Measurements from ENCODE around the gene PDE8B. TPM values are rescaled to one million over a fixed set of nuclear protein-coding genes. Genes with fewer than 3 reads are reported as not detected.

Gene PDE8B
- total RNA-seq, 1 experiment from 2014 or later: 0.54 TPM

- H3K4me1 Mint-ChIP-seq (ENCODE audit: low read depth, unreplicated experiment): peaks cover 11% of the 10 kb centered on the region
- no peaks in the 10 kb centered on the region for H3K9me3 Mint-ChIP-seq (ENCODE audit: low read depth, unreplicated experiment)
- DNase-seq: no peak
- intact Hi-C loops (cut with micrococcal nuclease; ENCODE audit: unreplicated experiment): no loop called here
- no peak overlapping the region for H3K27ac Mint-ChIP-seq (ENCODE audit: unreplicated experiment)
- H3K27me3 Mint-ChIP-seq (ENCODE audit: unreplicated experiment): no peaks in the 10 kb centered on the region
- CTCF ChIA-PET: no interaction called here
- no peaks in the 10 kb centered on the region for H3K36me3 Mint-ChIP-seq (ENCODE audit: insufficient read depth, unreplicated experiment)
- no peak overlapping the region for H3K4me3 Mint-ChIP-seq (ENCODE audit: low read depth, unreplicated experiment)
- TF ChIP-seq CTCF (IDR thresholded peaks at IDR 0.05; ENCODE audit: unreplicated experiment): no peak
- BruUV-seq (replicated peaks): no TSS peak
Observed at GRCh38 chr5:77358255-77359205, 148.1 kb downstream of the PDE8B start.

- Mint-ChIP-seq H3K27ac (ENCODE audit: unreplicated experiment) (no peak overlapping the region), H3K9me3 (ENCODE audit: low read depth, unreplicated experiment) (no peaks in the 10 kb centered on the region), H3K4me3 (ENCODE audit: low read depth, unreplicated experiment) (no peak overlapping the region), H3K27me3 (ENCODE audit: unreplicated experiment) (no peaks in the 10 kb centered on the region), H3K4me1 (ENCODE audit: low read depth, unreplicated experiment) (peaks cover 11% of the 10 kb centered on the region), H3K36me3 (ENCODE audit: insufficient read depth, unreplicated experiment) (no peaks in the 10 kb centered on the region)
- CTCF ChIA-PET: interaction anchor here (0.6 kb wide), 1 partner anchor 55 kb away, joined by 5 read pairs; no protein-coding TSS in a partner anchor
- intact Hi-C loops (cut with micrococcal nuclease; ENCODE audit: unreplicated experiment): no loop called here
- BruUV-seq (replicated peaks): no TSS peak
- no peak for TF ChIP-seq CTCF (IDR thresholded peaks at IDR 0.05; ENCODE audit: unreplicated experiment)
- no peak for DNase-seq
Observed at GRCh38 chr5:77359231-77359630, 148.8 kb downstream of the PDE8B start.

GRCh38 chr5:77360381-77360780, 149.9 kb downstream of the PDE8B start:
- Mint-ChIP-seq H3K4me1 (ENCODE audit: low read depth, unreplicated experiment) (peaks cover 11% of the 10 kb centered on the region), H3K27me3 (ENCODE audit: unreplicated experiment) (no peaks in the 10 kb centered on the region), H3K36me3 (ENCODE audit: insufficient read depth, unreplicated experiment) (no peaks in the 10 kb centered on the region), H3K9me3 (ENCODE audit: low read depth, unreplicated experiment) (no peaks in the 10 kb centered on the region), H3K27ac (ENCODE audit: unreplicated experiment) (no peak overlapping the region), H3K4me3 (ENCODE audit: low read depth, unreplicated experiment) (no peak overlapping the region)
- intact Hi-C loops (cut with micrococcal nuclease; ENCODE audit: unreplicated experiment): no loop called here
- BruUV-seq (replicated peaks): no TSS peak
- no peak for TF ChIP-seq CTCF (IDR thresholded peaks at IDR 0.05; ENCODE audit: unreplicated experiment)
- CTCF ChIA-PET: no interaction called here
- DNase-seq: no peak

GRCh38 chr5:77360973-77361372, 150.5 kb downstream of the PDE8B start:
- Mint-ChIP-seq H3K27me3 (ENCODE audit: unreplicated experiment) (no peaks in the 10 kb centered on the region), H3K4me3 (ENCODE audit: low read depth, unreplicated experiment) (no peak overlapping the region), H3K36me3 (ENCODE audit: insufficient read depth, unreplicated experiment) (no peaks in the 10 kb centered on the region), H3K4me1 (ENCODE audit: low read depth, unreplicated experiment) (peaks cover 11% of the 10 kb centered on the region), H3K27ac (ENCODE audit: unreplicated experiment) (no peak overlapping the region), H3K9me3 (ENCODE audit: low read depth, unreplicated experiment) (no peaks in the 10 kb centered on the region)
- no peak for DNase-seq
- CTCF ChIA-PET: no interaction called here
- intact Hi-C loops (cut with micrococcal nuclease; ENCODE audit: unreplicated experiment): no loop called here
- BruUV-seq (replicated peaks): no TSS peak
- no peak for TF ChIP-seq CTCF (IDR thresholded peaks at IDR 0.05; ENCODE audit: unreplicated experiment)
